ENCODE measurements around the gene RRBP1.

Gene RRBP1

GRCh38 chr20:17573463-17573862 lies 108.6 kb downstream of the RRBP1 start:
- H2AK5ac ChIP-seq (ENCODE audit: low read length): no peak overlapping the region
- no peak overlapping the region for H3K4me2 ChIP-seq (ENCODE audit: low read length)
- peaks cover 4% of the 10 kb centered on the region for H3K79me1 ChIP-seq (ENCODE audit: low read length)
- no peak overlapping the region for H2BK15ac ChIP-seq (replicated peaks; ENCODE audit: low read depth)
- no peaks in the 10 kb centered on the region for H3K36me3 ChIP-seq (ENCODE audit: control insufficient read depth, insufficient read depth, low read length)
- no peak overlapping the region for H3K18ac ChIP-seq (ENCODE audit: low read length)
- H3K4ac ChIP-seq (ENCODE audit: low read depth, low read length): no peak overlapping the region
- H2BK120ac ChIP-seq (ENCODE audit: low read depth, low read length): no peak overlapping the region
- no CpG with 5 or more reads among the region's 3 CpGs for WGBS (ENCODE audit: extremely low coverage, insufficient coverage, low lambda C conversion rate)
- no peak overlapping the region for H3K23ac ChIP-seq (ENCODE audit: low read length)
- no peaks in the 10 kb centered on the region for H3K27me3 ChIP-seq (ENCODE audit: insufficient read depth, low read length, poor library complexity)
- H3K56ac ChIP-seq (ENCODE audit: low read length): no peak overlapping the region
- H3K9ac ChIP-seq (ENCODE audit: low read length): no peak overlapping the region
- H4K5ac ChIP-seq (ENCODE audit: low read length): no peak overlapping the region
- no peak for DNase-seq
- H2BK5ac ChIP-seq (ENCODE audit: low read length): no peak overlapping the region
- H4K8ac ChIP-seq (ENCODE audit: low read depth, low read length): no peak overlapping the region
- H3K79me2 ChIP-seq (ENCODE audit: control insufficient read depth, insufficient read depth, low read length): peaks cover 47% of the 10 kb centered on the region
- peaks cover under 1% of the 10 kb centered on the region for H3K4me1 ChIP-seq (ENCODE audit: control insufficient read depth, low read depth, low read length)
- H3K4me3 ChIP-seq (ENCODE audit: low read length): no peak overlapping the region
- H3K27ac ChIP-seq (ENCODE audit: low read depth, low read length): no peak overlapping the region

GRCh38 chr20:17572034-17572638 lies 109.9 kb downstream of the RRBP1 start:
- Histone ChIP-seq H3K27me3 (ENCODE audit: insufficient read depth, low read length, poor library complexity) (no peaks in the 10 kb centered on the region), H3K36me3 (ENCODE audit: control insufficient read depth, insufficient read depth, low read length) (no peaks in the 10 kb centered on the region), H3K79me2 (ENCODE audit: control insufficient read depth, insufficient read depth, low read length) (peaks cover 46% of the 10 kb centered on the region), H3K9ac (ENCODE audit: low read length) (no peak overlapping the region), H3K23ac (ENCODE audit: low read length) (no peak overlapping the region), H3K4me3 (ENCODE audit: low read length) (no peak overlapping the region), H2BK120ac (ENCODE audit: low read depth, low read length) (no peak overlapping the region), H3K27ac (ENCODE audit: low read depth, low read length) (no peak overlapping the region), H3K4ac (ENCODE audit: low read depth, low read length) (no peak overlapping the region), H4K8ac (ENCODE audit: low read depth, low read length) (no peak overlapping the region), H4K5ac (ENCODE audit: low read length) (no peak overlapping the region), H3K4me2 (ENCODE audit: low read length) (no peak overlapping the region), H3K18ac (ENCODE audit: low read length) (no peak overlapping the region), H3K56ac (ENCODE audit: low read length) (no peak overlapping the region), H3K4me1 (ENCODE audit: control insufficient read depth, low read depth, low read length) (peaks cover 6% of the 10 kb centered on the region), H2BK15ac (replicated peaks; ENCODE audit: low read depth) (no peak overlapping the region), H3K79me1 (ENCODE audit: low read length) (peaks cover 4% of the 10 kb centered on the region), H2BK5ac (ENCODE audit: low read length) (no peak overlapping the region), H2AK5ac (ENCODE audit: low read length) (no peak overlapping the region)
- DNase-seq: no peak
- no CpG with 5 or more reads among the region's 7 CpGs for WGBS (ENCODE audit: extremely low coverage, insufficient coverage, low lambda C conversion rate)

- Histone ChIP-seq H3K23ac (ENCODE audit: low read length) (no peak overlapping the region), H2AK5ac (ENCODE audit: low read length) (no peak overlapping the region), H3K56ac (ENCODE audit: low read length) (no peak overlapping the region), H4K8ac (ENCODE audit: low read depth, low read length) (no peak overlapping the region), H3K79me2 (ENCODE audit: control insufficient read depth, insufficient read depth, low read length) (peaks cover 43% of the 10 kb centered on the region), H4K5ac (ENCODE audit: low read length) (no peak overlapping the region), H2BK120ac (ENCODE audit: low read depth, low read length) (no peak overlapping the region), H2BK15ac (replicated peaks; ENCODE audit: low read depth) (no peak overlapping the region), H3K79me1 (ENCODE audit: low read length) (peaks cover 4% of the 10 kb centered on the region), H3K4me3 (ENCODE audit: low read length) (peak overlapping the region; percentile 16), H3K9ac (ENCODE audit: low read length) (peak overlapping the region; percentile 87), H3K18ac (ENCODE audit: low read length) (no peak overlapping the region), H3K27ac (ENCODE audit: low read depth, low read length) (no peak overlapping the region), H3K36me3 (ENCODE audit: control insufficient read depth, insufficient read depth, low read length) (no peaks in the 10 kb centered on the region), H3K27me3 (ENCODE audit: insufficient read depth, low read length, poor library complexity) (no peaks in the 10 kb centered on the region), H3K4me2 (ENCODE audit: low read length) (peak overlapping the region; percentile 92), H2BK5ac (ENCODE audit: low read length) (no peak overlapping the region), H3K4ac (ENCODE audit: low read depth, low read length) (no peak overlapping the region), H3K4me1 (ENCODE audit: control insufficient read depth, low read depth, low read length) (peaks cover 6% of the 10 kb centered on the region)
- DNase-seq: no peak
- no CpG with 5 or more reads among the region's 6 CpGs for WGBS (ENCODE audit: extremely low coverage, insufficient coverage, low lambda C conversion rate)
Measured at GRCh38 chr20:17571153-17571527, 110.9 kb downstream of the RRBP1 start.

GRCh38 chr20:17570347-17571152 lies 111.5 kb downstream of the RRBP1 start:
- H3K18ac ChIP-seq (ENCODE audit: low read length): peak overlapping the region; percentile 88
- no peak overlapping the region for H4K5ac ChIP-seq (ENCODE audit: low read length)
- peak overlapping the region; percentile 94 for H3K4me3 ChIP-seq (ENCODE audit: low read length)
- H3K27me3 ChIP-seq (ENCODE audit: insufficient read depth, low read length, poor library complexity): no peaks in the 10 kb centered on the region
- peaks cover 39% of the 10 kb centered on the region for H3K79me2 ChIP-seq (ENCODE audit: control insufficient read depth, insufficient read depth, low read length)
- peak overlapping the region; percentile 95 for H3K56ac ChIP-seq (ENCODE audit: low read length)
- no peak overlapping the region for H3K23ac ChIP-seq (ENCODE audit: low read length)
- H2BK15ac ChIP-seq (replicated peaks; ENCODE audit: low read depth): no peak overlapping the region
- peak; percentile 79 for DNase-seq
- peak overlapping the region; percentile 85 for H3K27ac ChIP-seq (ENCODE audit: low read depth, low read length)
- H3K4me2 ChIP-seq (ENCODE audit: low read length): peak overlapping the region; percentile 92
- peak overlapping the region; percentile 11 for H2BK120ac ChIP-seq (ENCODE audit: low read depth, low read length)
- H3K4me1 ChIP-seq (ENCODE audit: control insufficient read depth, low read depth, low read length): peaks cover 6% of the 10 kb centered on the region
- H3K9ac ChIP-seq (ENCODE audit: low read length): peak overlapping the region; percentile 87
- WGBS (ENCODE audit: extremely low coverage, insufficient coverage, low lambda C conversion rate): no CpG with 5 or more reads among the region's 43 CpGs
- no peak overlapping the region for H2BK5ac ChIP-seq (ENCODE audit: low read length)
- peaks cover 4% of the 10 kb centered on the region for H3K79me1 ChIP-seq (ENCODE audit: low read length)
- H2AK5ac ChIP-seq (ENCODE audit: low read length): no peak overlapping the region
- H3K36me3 ChIP-seq (ENCODE audit: control insufficient read depth, insufficient read depth, low read length): no peaks in the 10 kb centered on the region
- peak overlapping the region; percentile 65 for H4K8ac ChIP-seq (ENCODE audit: low read depth, low read length)
- H3K4ac ChIP-seq (ENCODE audit: low read depth, low read length): peak overlapping the region; percentile 74

GRCh38 chr20:17569616-17570346 lies 112.3 kb downstream of the RRBP1 start, which contains the start of gene DSTN:
Gene DSTN (plus strand): TSS chr20:17570075. CDS start chr20:17570209, 134 bp downstream.
- no peak within 1 kb of the TSS for H2BK15ac ChIP-seq (replicated peaks; ENCODE audit: low read depth)
- no peaks in the 10 kb centered on the region for H3K27me3 ChIP-seq (ENCODE audit: insufficient read depth, low read length, poor library complexity)
- H3K18ac ChIP-seq (ENCODE audit: low read length): peak within 1 kb of the TSS; percentile 88
- H3K56ac ChIP-seq (ENCODE audit: low read length): peak within 1 kb of the TSS; percentile 95
- H3K23ac ChIP-seq (ENCODE audit: low read length): peak within 1 kb of the TSS; percentile 73
- peak within 1 kb of the TSS; percentile 94 for H3K4me3 ChIP-seq (ENCODE audit: low read length)
- peak within 1 kb of the TSS; percentile 90 for H4K8ac ChIP-seq (ENCODE audit: low read depth, low read length)
- peak within 1 kb of the TSS; percentile 11 for H2BK120ac ChIP-seq (ENCODE audit: low read depth, low read length)
- peak within 1 kb of the TSS; percentile 96 for H3K27ac ChIP-seq (ENCODE audit: low read depth, low read length)
- peaks cover 34% of the 10 kb centered on the region for H3K79me2 ChIP-seq (ENCODE audit: control insufficient read depth, insufficient read depth, low read length)
- no peaks in the 10 kb centered on the region for H3K36me3 ChIP-seq (ENCODE audit: control insufficient read depth, insufficient read depth, low read length)
- H3K4me1 ChIP-seq (ENCODE audit: control insufficient read depth, low read depth, low read length): peaks cover 6% of the 10 kb centered on the region
- H3K79me1 ChIP-seq (ENCODE audit: low read length): peaks cover 4% of the 10 kb centered on the region
- peak; percentile 99 for DNase-seq
- H3K4ac ChIP-seq (ENCODE audit: low read depth, low read length): peak within 1 kb of the TSS; percentile 74
- no peak within 1 kb of the TSS for H2AK5ac ChIP-seq (ENCODE audit: low read length)
- no CpG with 5 or more reads among the region's 70 CpGs for WGBS (ENCODE audit: extremely low coverage, insufficient coverage, low lambda C conversion rate)
- peak within 1 kb of the TSS; percentile 92 for H3K4me2 ChIP-seq (ENCODE audit: low read length)
- H4K5ac ChIP-seq (ENCODE audit: low read length): no peak within 1 kb of the TSS
- H3K9ac ChIP-seq (ENCODE audit: low read length): peak within 1 kb of the TSS; percentile 87
- peak within 1 kb of the TSS; percentile 31 for H2BK5ac ChIP-seq (ENCODE audit: low read length)
